GM21390 (cell line): ENCODE measurements around the gene PTTG1.
A peak's percentile ranks its signal among the peaks of the same experiment; 100 is the strongest.
"Not testable (repeated sequence)": the region's sequence is repeated elsewhere in the genome, so short reads cannot be mapped to it uniquely, and the experiment has no call there.

Experiments
- ATAC-seq: cut with Tn5 transposase; IDR thresholded peaks from one replicate; pipeline ENCODE4 v1.9.1; 2021; ENCODE audit not compliant: unreplicated experiment

PTTG1 gene

GRCh38 chr5:160420331-160420610, 1.4 kb upstream of the PTTG1 start:
- ATAC-seq, result no peak

- ATAC-seq, result no peak
Measured at GRCh38 chr5:160423099-160423498, 1.4 kb downstream of the PTTG1 start.

GRCh38 chr5:160427607-160428006, 6.0 kb downstream of the PTTG1 start:
- no peak for ATAC-seq

GRCh38 chr5:160432196-160432595, 10.5 kb downstream of the PTTG1 start:
- ATAC-seq, result no peak

- no peak for ATAC-seq
Measured at GRCh38 chr5:160432787-160433186, 11.1 kb downstream of the PTTG1 start.

GRCh38 chr5:160434022-160434531, 12.4 kb downstream of the PTTG1 start:
- peak; percentile 81 for ATAC-seq

- no peak for ATAC-seq
Measured at GRCh38 chr5:160435532-160435931, 13.9 kb downstream of the PTTG1 start.

GRCh38 chr5:160436017-160436416, 14.4 kb downstream of the PTTG1 start:
- no peak for ATAC-seq

GRCh38 chr5:160436661-160437060, 15.0 kb downstream of the PTTG1 start:
- not testable (repeated sequence) for ATAC-seq

GRCh38 chr5:160437271-160437670, 15.6 kb downstream of the PTTG1 start:
- no peak for ATAC-seq

- ATAC-seq, result peak; percentile 32
Measured at GRCh38 chr5:160438316-160439204, 16.9 kb downstream of the PTTG1 start.

- peak; percentile 65 for ATAC-seq
Measured at GRCh38 chr5:160439205-160439600, 17.5 kb downstream of the PTTG1 start.

- ATAC-seq, result peak; percentile 11
Measured at GRCh38 chr5:160441311-160441781, 19.7 kb downstream of the PTTG1 start.

- peak; percentile 24 for ATAC-seq
Measured at GRCh38 chr5:160442824-160443431, 21.3 kb downstream of the PTTG1 start.

- no peak for ATAC-seq
Measured at GRCh38 chr5:160444407-160444806, 22.8 kb downstream of the PTTG1 start.

- ATAC-seq, result no peak
Measured at GRCh38 chr5:160445132-160445531, 23.5 kb downstream of the PTTG1 start.

- no peak for ATAC-seq
Measured at GRCh38 chr5:160445751-160446150, 24.1 kb downstream of the PTTG1 start.

- ATAC-seq, result no peak
Measured at GRCh38 chr5:160448886-160449285, 27.2 kb downstream of the PTTG1 start.

GRCh38 chr5:160449458-160449857, 27.8 kb downstream of the PTTG1 start:
- no peak for ATAC-seq

GRCh38 chr5:160450164-160450932, 28.7 kb downstream of the PTTG1 start:
- no peak for ATAC-seq

- no peak for ATAC-seq
Measured at GRCh38 chr5:160451281-160451680, 29.6 kb downstream of the PTTG1 start.
